HEK293 (cell line): Measurements from ENCODE around the gene GPR4.

Experiments used
- BCL11B ChIP-seq: fragments of 450-650 bp; formaldehyde crosslinking; IDR thresholded peaks from 2 replicates; pipeline ENCODE4 v1.5.1; 2016; ENCODE audit warnings: low read depth, missing biosample characterization, missing genetic modification characterization
- GFI1B ChIP-seq: fragments of 450-650 bp; formaldehyde crosslinking; IDR thresholded peaks from 2 replicates; pipeline ENCODE4 v1.5.1; 2016; ENCODE audit warnings: missing biosample characterization, missing genetic modification characterization
- GLI2 ChIP-seq: fragments of 450-650 bp; formaldehyde crosslinking; IDR thresholded peaks from 2 replicates; pipeline ENCODE4; 2017; ENCODE audit warnings: missing biosample characterization, missing genetic modification characterization, low read depth, borderline replicate concordance
- SALL2 ChIP-seq: fragments of 450-650 bp; formaldehyde crosslinking; IDR thresholded peaks from 2 replicates; pipeline ENCODE4 v1.5.0; 2017; ENCODE audit warnings: missing biosample characterization, mild to moderate bottlenecking, missing genetic modification characterization, borderline replicate concordance
- SCRT1 ChIP-seq: fragments of 450-650 bp; formaldehyde crosslinking; IDR thresholded peaks from 2 replicates; pipeline ENCODE4 v1.5.1; 2016; ENCODE audit warnings: missing biosample characterization, missing genetic modification characterization, borderline replicate concordance
- WT1 ChIP-seq: fragments of 450-650 bp; formaldehyde crosslinking; IDR thresholded peaks from 2 replicates; pipeline ENCODE4 v1.5.1; 2016; ENCODE audit warnings: missing biosample characterization, missing genetic modification characterization
- ZBTB48 ChIP-seq: fragments of 450-650 bp; formaldehyde crosslinking; IDR thresholded peaks from 2 replicates; pipeline ENCODE4 v1.5.1; 2016; ENCODE audit warnings: missing biosample characterization, missing genetic modification characterization
- ZNF112 ChIP-seq: fragments of 450-650 bp; formaldehyde crosslinking; IDR thresholded peaks from 2 replicates; pipeline ENCODE4 v1.5.0; 2017; ENCODE audit warnings: missing biosample characterization, missing genetic modification characterization
- ZNF157 ChIP-seq: fragments of 450-650 bp; formaldehyde crosslinking; IDR thresholded peaks from 2 replicates; pipeline ENCODE4 v1.5.1; 2016; ENCODE audit warnings: missing biosample characterization, missing genetic modification characterization
- ZNF292 ChIP-seq: fragments of 450-650 bp; formaldehyde crosslinking; IDR thresholded peaks from 2 replicates; pipeline ENCODE4 v1.5.1; 2016; ENCODE audit warnings: low read depth, missing biosample characterization, missing genetic modification characterization, borderline replicate concordance
- ZNF311 ChIP-seq: fragments of 450-650 bp; formaldehyde crosslinking; IDR thresholded peaks from 2 replicates; pipeline ENCODE4 v1.5.1; 2017; ENCODE audit warnings: missing biosample characterization, missing genetic modification characterization, borderline replicate concordance
- ZNF354C ChIP-seq: fragments of 450-650 bp; formaldehyde crosslinking; IDR thresholded peaks from 2 replicates; pipeline ENCODE4 v1.5.1; 2016; ENCODE audit warnings: missing biosample characterization, missing genetic modification characterization, low read depth, borderline replicate concordance
- ZNF37A ChIP-seq: fragments of 450-650 bp; IDR thresholded peaks from 2 replicates; pipeline ENCODE4 v1.5.1; 2018; ENCODE audit warnings: missing biosample characterization, missing genetic modification characterization
- ZNF394 ChIP-seq: fragments of 450-650 bp; formaldehyde crosslinking; IDR thresholded peaks from 2 replicates; pipeline ENCODE4 v1.5.1; 2016; ENCODE audit warnings: missing biosample characterization, missing genetic modification characterization, mild to moderate bottlenecking, moderate library complexity, borderline replicate concordance
- ZNF600 ChIP-seq: fragments of 450-650 bp; formaldehyde crosslinking; IDR thresholded peaks from 2 replicates; pipeline ENCODE4 v1.5.1; 2016; ENCODE audit warnings: missing biosample characterization, missing genetic modification characterization
- TF ChIP-seq, protein P1 (sequence below): fragments of 450-650 bp; formaldehyde crosslinking; IDR thresholded peaks from 2 replicates; pipeline ENCODE4 v1.5.1; 2017; ENCODE audit warnings: missing biosample characterization, missing genetic modification characterization
- TF ChIP-seq, protein P2 (sequence below): fragments of 450-650 bp; formaldehyde crosslinking; IDR thresholded peaks from 2 replicates; pipeline ENCODE4 v1.5.1; 2016; ENCODE audit warnings: missing biosample characterization, missing genetic modification characterization, low read depth
- TF ChIP-seq, protein P3 (sequence below): fragments of 450-650 bp; formaldehyde crosslinking; IDR thresholded peaks from 2 replicates; pipeline ENCODE4 v1.5.1; 2016; ENCODE audit warnings: missing biosample characterization, missing genetic modification characterization, borderline replicate concordance
- TF ChIP-seq, protein P4 (sequence below): fragments of 450-650 bp; formaldehyde crosslinking; IDR thresholded peaks from 2 replicates; pipeline ENCODE4 v1.5.1; 2016; ENCODE audit warnings: missing biosample characterization, missing genetic modification characterization

The GPR4 gene

DNA sequence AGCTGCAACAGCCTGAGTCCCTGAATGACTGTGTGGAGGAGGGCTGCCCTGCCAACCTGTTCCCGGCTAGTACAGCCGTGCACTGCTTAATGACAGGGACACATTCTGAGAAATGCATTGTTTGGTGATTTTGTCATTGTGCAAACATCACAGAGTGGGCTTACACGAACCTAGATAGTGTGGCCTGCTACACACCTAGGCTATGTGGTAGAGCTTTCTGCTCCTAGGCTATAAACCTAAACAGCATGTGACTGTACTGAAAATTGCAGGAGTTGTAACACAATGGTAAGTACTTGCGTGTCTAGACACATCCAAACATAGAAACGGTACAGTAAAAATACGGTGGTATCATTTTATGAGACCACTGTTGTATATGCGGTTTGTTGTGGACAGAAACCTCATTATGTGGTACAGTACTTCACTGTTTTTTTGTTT is 59.8 kb downstream of the GPR4 start (continued):
- TF ChIP-seq SCRT1 (tag by site-specific recombination): no peak
- TF ChIP-seq ZNF600 (tag by site-specific recombination): 0 out of 2 replicates have a peak, but pooled peaks have one; percentile 30
- TF ChIP-seq, protein P1, sequence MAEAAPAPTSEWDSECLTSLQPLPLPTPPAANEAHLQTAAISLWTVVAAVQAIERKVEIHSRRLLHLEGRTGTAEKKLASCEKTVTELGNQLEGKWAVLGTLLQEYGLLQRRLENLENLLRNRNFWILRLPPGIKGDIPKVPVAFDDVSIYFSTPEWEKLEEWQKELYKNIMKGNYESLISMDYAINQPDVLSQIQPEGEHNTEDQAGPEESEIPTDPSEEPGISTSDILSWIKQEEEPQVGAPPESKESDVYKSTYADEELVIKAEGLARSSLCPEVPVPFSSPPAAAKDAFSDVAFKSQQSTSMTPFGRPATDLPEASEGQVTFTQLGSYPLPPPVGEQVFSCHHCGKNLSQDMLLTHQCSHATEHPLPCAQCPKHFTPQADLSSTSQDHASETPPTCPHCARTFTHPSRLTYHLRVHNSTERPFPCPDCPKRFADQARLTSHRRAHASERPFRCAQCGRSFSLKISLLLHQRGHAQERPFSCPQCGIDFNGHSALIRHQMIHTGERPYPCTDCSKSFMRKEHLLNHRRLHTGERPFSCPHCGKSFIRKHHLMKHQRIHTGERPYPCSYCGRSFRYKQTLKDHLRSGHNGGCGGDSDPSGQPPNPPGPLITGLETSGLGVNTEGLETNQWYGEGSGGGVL: no peak
- TF ChIP-seq SALL2 (tag by site-specific recombination): no peak
- no peak for TF ChIP-seq ZNF112 (tag by site-specific recombination)
- no peak for TF ChIP-seq ZNF394 (tag by site-specific recombination)
- no peak for TF ChIP-seq ZNF292 (tag by site-specific recombination)
- no peak for TF ChIP-seq ZNF37A (tag by site-specific recombination)
- TF ChIP-seq ZNF311: no peak
- TF ChIP-seq, protein P2, sequence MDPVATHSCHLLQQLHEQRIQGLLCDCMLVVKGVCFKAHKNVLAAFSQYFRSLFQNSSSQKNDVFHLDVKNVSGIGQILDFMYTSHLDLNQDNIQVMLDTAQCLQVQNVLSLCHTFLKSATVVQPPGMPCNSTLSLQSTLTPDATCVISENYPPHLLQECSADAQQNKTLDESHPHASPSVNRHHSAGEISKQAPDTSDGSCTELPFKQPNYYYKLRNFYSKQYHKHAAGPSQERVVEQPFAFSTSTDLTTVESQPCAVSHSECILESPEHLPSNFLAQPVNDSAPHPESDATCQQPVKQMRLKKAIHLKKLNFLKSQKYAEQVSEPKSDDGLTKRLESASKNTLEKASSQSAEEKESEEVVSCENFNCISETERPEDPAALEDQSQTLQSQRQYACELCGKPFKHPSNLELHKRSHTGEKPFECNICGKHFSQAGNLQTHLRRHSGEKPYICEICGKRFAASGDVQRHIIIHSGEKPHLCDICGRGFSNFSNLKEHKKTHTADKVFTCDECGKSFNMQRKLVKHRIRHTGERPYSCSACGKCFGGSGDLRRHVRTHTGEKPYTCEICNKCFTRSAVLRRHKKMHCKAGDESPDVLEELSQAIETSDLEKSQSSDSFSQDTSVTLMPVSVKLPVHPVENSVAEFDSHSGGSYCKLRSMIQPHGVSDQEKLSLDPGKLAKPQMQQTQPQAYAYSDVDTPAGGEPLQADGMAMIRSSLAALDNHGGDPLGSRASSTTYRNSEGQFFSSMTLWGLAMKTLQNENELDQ (tag by site-specific recombination): no peak
- TF ChIP-seq ZNF157: no peak
- no peak for TF ChIP-seq GLI2 (tag by site-specific recombination)
- 0 out of 2 replicates have a peak, but pooled peaks have one; percentile 21 for TF ChIP-seq WT1 (tag by site-specific recombination)
- TF ChIP-seq, protein P3, sequence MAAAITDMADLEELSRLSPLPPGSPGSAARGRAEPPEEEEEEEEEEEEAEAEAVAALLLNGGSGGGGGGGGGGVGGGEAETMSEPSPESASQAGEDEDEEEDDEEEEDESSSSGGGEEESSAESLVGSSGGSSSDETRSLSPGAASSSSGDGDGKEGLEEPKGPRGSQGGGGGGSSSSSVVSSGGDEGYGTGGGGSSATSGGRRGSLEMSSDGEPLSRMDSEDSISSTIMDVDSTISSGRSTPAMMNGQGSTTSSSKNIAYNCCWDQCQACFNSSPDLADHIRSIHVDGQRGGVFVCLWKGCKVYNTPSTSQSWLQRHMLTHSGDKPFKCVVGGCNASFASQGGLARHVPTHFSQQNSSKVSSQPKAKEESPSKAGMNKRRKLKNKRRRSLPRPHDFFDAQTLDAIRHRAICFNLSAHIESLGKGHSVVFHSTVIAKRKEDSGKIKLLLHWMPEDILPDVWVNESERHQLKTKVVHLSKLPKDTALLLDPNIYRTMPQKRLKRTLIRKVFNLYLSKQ: no peak
- TF ChIP-seq, protein P4, sequence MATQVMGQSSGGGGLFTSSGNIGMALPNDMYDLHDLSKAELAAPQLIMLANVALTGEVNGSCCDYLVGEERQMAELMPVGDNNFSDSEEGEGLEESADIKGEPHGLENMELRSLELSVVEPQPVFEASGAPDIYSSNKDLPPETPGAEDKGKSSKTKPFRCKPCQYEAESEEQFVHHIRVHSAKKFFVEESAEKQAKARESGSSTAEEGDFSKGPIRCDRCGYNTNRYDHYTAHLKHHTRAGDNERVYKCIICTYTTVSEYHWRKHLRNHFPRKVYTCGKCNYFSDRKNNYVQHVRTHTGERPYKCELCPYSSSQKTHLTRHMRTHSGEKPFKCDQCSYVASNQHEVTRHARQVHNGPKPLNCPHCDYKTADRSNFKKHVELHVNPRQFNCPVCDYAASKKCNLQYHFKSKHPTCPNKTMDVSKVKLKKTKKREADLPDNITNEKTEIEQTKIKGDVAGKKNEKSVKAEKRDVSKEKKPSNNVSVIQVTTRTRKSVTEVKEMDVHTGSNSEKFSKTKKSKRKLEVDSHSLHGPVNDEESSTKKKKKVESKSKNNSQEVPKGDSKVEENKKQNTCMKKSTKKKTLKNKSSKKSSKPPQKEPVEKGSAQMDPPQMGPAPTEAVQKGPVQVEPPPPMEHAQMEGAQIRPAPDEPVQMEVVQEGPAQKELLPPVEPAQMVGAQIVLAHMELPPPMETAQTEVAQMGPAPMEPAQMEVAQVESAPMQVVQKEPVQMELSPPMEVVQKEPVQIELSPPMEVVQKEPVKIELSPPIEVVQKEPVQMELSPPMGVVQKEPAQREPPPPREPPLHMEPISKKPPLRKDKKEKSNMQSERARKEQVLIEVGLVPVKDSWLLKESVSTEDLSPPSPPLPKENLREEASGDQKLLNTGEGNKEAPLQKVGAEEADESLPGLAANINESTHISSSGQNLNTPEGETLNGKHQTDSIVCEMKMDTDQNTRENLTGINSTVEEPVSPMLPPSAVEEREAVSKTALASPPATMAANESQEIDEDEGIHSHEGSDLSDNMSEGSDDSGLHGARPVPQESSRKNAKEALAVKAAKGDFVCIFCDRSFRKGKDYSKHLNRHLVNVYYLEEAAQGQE (tag by site-specific recombination): no peak
- no peak for TF ChIP-seq BCL11B (tag by site-specific recombination)
- no peak for TF ChIP-seq GFI1B (tag by site-specific recombination)
- TF ChIP-seq ZNF354C: no peak
- no peak for TF ChIP-seq ZBTB48 (tag by site-specific recombination)
